ENCODE measurements around the gene DYRK1A. TPM values are rescaled to one million over a fixed set of nuclear protein-coding genes. Genes with fewer than 3 reads are reported as not detected.

The DYRK1A gene
- total RNA-seq, 1 experiment from 2014 or later = 48.7 TPM

DNA sequence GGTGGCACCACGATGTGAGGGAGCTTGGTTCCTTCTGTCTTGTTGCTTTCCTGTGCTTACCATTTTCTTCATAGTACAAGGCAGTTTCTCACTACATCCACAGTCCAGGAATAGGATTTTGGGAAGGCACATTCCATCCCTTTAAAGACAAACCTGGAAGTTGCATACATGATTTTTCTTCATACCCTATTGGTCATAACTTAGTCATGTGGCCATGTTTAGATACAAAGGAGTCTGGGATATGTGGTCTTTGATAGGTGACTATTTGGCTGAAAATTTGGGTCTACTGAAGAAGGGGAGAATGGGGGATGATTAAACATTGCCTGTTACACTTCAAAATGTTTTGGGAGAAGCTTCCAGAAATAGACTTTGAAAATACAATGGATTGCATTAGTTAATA, 7.0 kb downstream of the DYRK1A start:
- Histone ChIP-seq H3K9me3 (ENCODE audit: low read length) (no peaks in the 10 kb centered on the region), H3K79me2 (ENCODE audit: low read length) (peaks cover 99% of the 10 kb centered on the region), H2AFZ (ENCODE audit: low read length) (no peak overlapping the region), H3K27me3 (ENCODE audit: low read length) (no peaks in the 10 kb centered on the region), H3K9me2 (replicated peaks; ENCODE audit: low read length) (no peaks in the 10 kb centered on the region), H3K27ac (ENCODE audit: low read length) (peak overlapping the region; percentile 95), H3K4me2 (ENCODE audit: low read length) (peak overlapping the region; percentile 83), H3K36me3 (ENCODE audit: low read depth, low read length) (no peaks in the 10 kb centered on the region), H3K4me3 (ENCODE audit: low read length) (peak overlapping the region; percentile 17; the same call in 1 of the 2 replicates), H3K9ac (ENCODE audit: low read length) (peak overlapping the region; percentile 39), H3F3A (ENCODE audit: low read length, unreplicated experiment) (peaks cover 8% of the 10 kb centered on the region), H4K20me1 (ENCODE audit: low read length) (peaks cover 57% of the 10 kb centered on the region), H3K4me1 (ENCODE audit: insufficient read depth, low read length) (peaks cover 62% of the 10 kb centered on the region)
- ATAC-seq (peak; percentile 21), DNase-seq (peak; percentile 59)
- TF ChIP-seq EZH2phosphoT487 (IDR thresholded peaks at IDR 0.05; ENCODE audit: borderline replicate concordance, low read length) = no peak
- TF ChIP-seq, protein P1, sequence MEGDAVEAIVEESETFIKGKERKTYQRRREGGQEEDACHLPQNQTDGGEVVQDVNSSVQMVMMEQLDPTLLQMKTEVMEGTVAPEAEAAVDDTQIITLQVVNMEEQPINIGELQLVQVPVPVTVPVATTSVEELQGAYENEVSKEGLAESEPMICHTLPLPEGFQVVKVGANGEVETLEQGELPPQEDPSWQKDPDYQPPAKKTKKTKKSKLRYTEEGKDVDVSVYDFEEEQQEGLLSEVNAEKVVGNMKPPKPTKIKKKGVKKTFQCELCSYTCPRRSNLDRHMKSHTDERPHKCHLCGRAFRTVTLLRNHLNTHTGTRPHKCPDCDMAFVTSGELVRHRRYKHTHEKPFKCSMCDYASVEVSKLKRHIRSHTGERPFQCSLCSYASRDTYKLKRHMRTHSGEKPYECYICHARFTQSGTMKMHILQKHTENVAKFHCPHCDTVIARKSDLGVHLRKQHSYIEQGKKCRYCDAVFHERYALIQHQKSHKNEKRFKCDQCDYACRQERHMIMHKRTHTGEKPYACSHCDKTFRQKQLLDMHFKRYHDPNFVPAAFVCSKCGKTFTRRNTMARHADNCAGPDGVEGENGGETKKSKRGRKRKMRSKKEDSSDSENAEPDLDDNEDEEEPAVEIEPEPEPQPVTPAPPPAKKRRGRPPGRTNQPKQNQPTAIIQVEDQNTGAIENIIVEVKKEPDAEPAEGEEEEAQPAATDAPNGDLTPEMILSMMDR (conservative IDR thresholded peaks at IDR 0.05; ENCODE audit: low read depth, low read length) = no peak
- TF ChIP-seq EZH2 (IDR thresholded peaks at IDR 0.05; ENCODE audit: low read length, unreplicated experiment) = no peak
- ChIA-PET POLR2A (ENCODE audit: unreplicated experiment) (interaction anchor here (0.7 to 1.0 kb wide), 2 partner anchors 106 to 116 kb away, joined by 3 read pairs; no protein-coding TSS in a partner anchor), CTCF (no interaction called here)
- BruUV-seq (replicated peaks) = no TSS peak
- intact Hi-C loops (cut with micrococcal nuclease) = loop anchor here (5.0 kb wide), 2 partner anchors 189 to 209 kb away; no protein-coding TSS in a partner anchor

GRCh38 chr21:37374027-37374426, 7.5 kb downstream of the DYRK1A start:
- peak; percentile 94 for DNase-seq
- H3K9ac ChIP-seq (ENCODE audit: low read length) = peak overlapping the region; percentile 84

More at GRCh38 chr21:37374027-37374426, 7.5 kb downstream of the DYRK1A start:
- Histone ChIP-seq H3K4me3 (ENCODE audit: low read length) (peak overlapping the region; percentile 53), H3K36me3 (ENCODE audit: low read depth, low read length) (no peaks in the 10 kb centered on the region), H3K4me1 (ENCODE audit: insufficient read depth, low read length) (peaks cover 64% of the 10 kb centered on the region), H2AFZ (ENCODE audit: low read length) (no peak overlapping the region), H3F3A (ENCODE audit: low read length, unreplicated experiment) (peaks cover 8% of the 10 kb centered on the region), H4K20me1 (ENCODE audit: low read length) (peaks cover 57% of the 10 kb centered on the region), H3K27me3 (ENCODE audit: low read length) (no peaks in the 10 kb centered on the region), H3K27ac (ENCODE audit: low read length) (peak overlapping the region; percentile 95), H3K79me2 (ENCODE audit: low read length) (peaks cover 99% of the 10 kb centered on the region), H3K4me2 (ENCODE audit: low read length) (peak overlapping the region; percentile 83), H3K9me3 (ENCODE audit: low read length) (no peaks in the 10 kb centered on the region), H3K9me2 (replicated peaks; ENCODE audit: low read length) (no peaks in the 10 kb centered on the region)
- POLR2A ChIA-PET (ENCODE audit: unreplicated experiment) = interaction anchor here (0.7 to 1.0 kb wide), 2 partner anchors 106 to 117 kb away, joined by 3 read pairs; no protein-coding TSS in a partner anchor
- CTCF ChIA-PET = interaction anchor here (0.8 kb wide), 1 partner anchor 107 kb away, joined by 3 read pairs; the partner anchor contains the start of gene VPS26C
- ATAC-seq = peak; percentile 80
- TF ChIP-seq, protein P1 (conservative IDR thresholded peaks at IDR 0.05; ENCODE audit: low read depth, low read length) = no peak
- TF ChIP-seq EZH2 (IDR thresholded peaks at IDR 0.05; ENCODE audit: low read length, unreplicated experiment) (no peak), EZH2phosphoT487 (IDR thresholded peaks at IDR 0.05; ENCODE audit: borderline replicate concordance, low read length) (no peak)
- no TSS peak for BruUV-seq (replicated peaks)
- intact Hi-C loops (cut with micrococcal nuclease) = loop anchor here (1.0 to 5.0 kb wide), 5 partner anchors 8 to 208 kb away; partner anchors contain the start of gene DYRK1A
